Upper lobe of left lung (tissue), 6 donors: Measurements from ENCODE around the gene PRTFDC1. TPM values are rescaled to one million over a fixed set of nuclear protein-coding genes. Genes with fewer than 3 reads are reported as not detected.

ENCODE experiments used
- ATAC-seq, 2 donors: fragments of 200-7000 bp; cut with Tn5 transposase; one replicate each; pipeline ENCODE4 v1.9.1; 2022; ENCODE audit warnings: mild to moderate bottlenecking in 2 of 2, moderate library complexity in 2 of 2; ENCODE audit not compliant: low FRiP score in 2 of 2
- DNase-seq, 2 donors: peaks; one replicate each; pipeline ENCODE4 v3.0.0-alpha.2; 2019 to 2020
- H3K27ac ChIP-seq, 4 donors: fragments of 200-600 bp; sonication (generic); one replicate each; pipeline ENCODE4 v1.5.1; 2016 to 2019
- H3K27me3 ChIP-seq, 4 donors: fragments of 200-600 bp; sonication (generic); one replicate each; pipeline ENCODE4 v1.5.1; 2017 to 2019
- H3K36me3 ChIP-seq, 4 donors: fragments of 200-600 bp; sonication (generic); one replicate each; pipeline ENCODE4 v1.5.1; 2016 to 2019
- H3K4me1 ChIP-seq, 4 donors: fragments of 200-600 bp; sonication (generic); one replicate each; pipeline ENCODE4 v1.5.1; 2018 to 2019
- H3K4me3 ChIP-seq, 4 donors: fragments of 200-600 bp; sonication (generic); one replicate each; pipeline ENCODE4 v1.5.1; 2017 to 2019; ENCODE audit warnings: mild to moderate bottlenecking in 2 of 4, moderate library complexity in 1 of 4
- H3K9me3 ChIP-seq, 4 donors: fragments of 200-600 bp; sonication (generic); one replicate each; pipeline ENCODE4 v1.5.1; 2018 to 2019
- CTCF ChIP-seq, 6 experiments: fragments of 450-650 bp in 4 of 6; fragments of 200-600 bp in 2 of 6; sonication (generic) in 2 of 6; IDR thresholded peaks; one replicate each; pipeline ENCODE4 v1.5.1; 2016 to 2019; ENCODE audit warnings: antibody characterized with exemption in 6 of 6
- EP300 ChIP-seq, 4 donors: sonication (generic); formaldehyde crosslinking; IDR thresholded peaks; one replicate each; pipeline ENCODE4 v1.5.1; 2017; ENCODE audit warnings: antibody characterized with exemption in 4 of 4, control low read depth in 2 of 4
- POLR2A ChIP-seq, 4 donors: fragments of 450-650 bp; IDR thresholded peaks; one replicate each; pipeline ENCODE4 v1.5.1; 2016 to 2017; ENCODE audit warnings: antibody characterized with exemption in 4 of 4, mild to moderate bottlenecking in 2 of 4
- POLR2AphosphoS5 ChIP-seq, 2 donors: sonication (generic); formaldehyde crosslinking; IDR thresholded peaks; one replicate each; pipeline ENCODE4 v1.5.1; 2017; ENCODE audit warnings: antibody characterized with exemption in 2 of 2
- WGBS, 2 donors: methylation state at CpG; one replicate each; pipeline ENCODE4 v1.1.5; 2017 to 2018; 5-methylcytosine and 5-hydroxymethylcytosine counted together
- total RNA-seq, 6 donors: library from RNA; depleted of rRNA in 4 of 6; stranded (reverse); fragments of >200 nt in 4 of 6; gene quantifications; one replicate each; pipeline versions ENCODE4 v1.1.0 to v1.2.1, GENCODE V29; 2016 to 2021
- donor health status: DM: no; HTN: no; CAD: no; lungs with moderate emphysema.
- donor health status: DM: no; HTN: yes; CAD: no; lungs with severe emphysema.

PRTFDC1 gene
- total RNA-seq, 6 donors from 2014 or later = 0.91 to 3.9 (median 2.3) TPM

DNA sequence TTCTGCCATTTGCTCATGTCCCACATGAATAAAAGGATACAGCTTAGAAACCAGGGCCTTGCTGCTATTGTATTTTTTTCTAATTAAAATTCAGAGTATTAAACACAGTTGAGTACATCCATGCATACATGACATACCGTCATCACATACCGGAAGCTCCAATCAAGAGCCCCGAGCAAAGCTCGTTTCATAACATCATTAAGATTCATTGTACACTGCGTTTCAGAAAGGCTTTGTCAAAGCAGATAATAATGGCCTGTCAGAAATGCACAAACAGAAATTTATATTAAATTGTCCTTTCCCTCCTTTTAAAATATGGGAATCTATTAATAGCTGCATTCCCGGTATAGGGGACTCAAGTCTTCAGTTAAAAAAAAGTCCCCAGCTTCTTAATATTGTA lies 103.4 kb downstream of the PRTFDC1 start:
- Histone ChIP-seq H3K36me3 (no peaks in the 10 kb centered on the region), H3K9me3 (no peaks in the 10 kb centered on the region), H3K4me3 (peak overlapping the region in 2 of 4 donors; percentile 2 to 16), H3K4me1 (no peaks in the 10 kb centered on the region), H3K27me3 (no peaks in the 10 kb centered on the region), H3K27ac (no peak overlapping the region)
- 50 to 65% methylated on average over 6 of the region's 6 CpGs for WGBS, 2 donors
- ATAC-seq (no peak), DNase-seq (no peak)
- no peak for TF ChIP-seq EP300 (IDR thresholded peaks at IDR 0.05)
- TF ChIP-seq POLR2AphosphoS5 (IDR thresholded peaks at IDR 0.05) = no peak
- TF ChIP-seq CTCF (IDR thresholded peaks at IDR 0.05) = no peak
- TF ChIP-seq POLR2A (IDR thresholded peaks at IDR 0.05) = no peak

GRCh38 chr10:24848195-24848594 lies 104.2 kb downstream of the PRTFDC1 start:
- Histone ChIP-seq H3K36me3 (no peaks in the 10 kb centered on the region), H3K9me3 (no peaks in the 10 kb centered on the region), H3K27me3 (no peaks in the 10 kb centered on the region), H3K27ac (no peak overlapping the region), H3K4me3 (no peak overlapping the region), H3K4me1 (no peaks in the 10 kb centered on the region)
- no peak for DNase-seq
- no peak for TF ChIP-seq POLR2A (IDR thresholded peaks at IDR 0.05)
- TF ChIP-seq POLR2AphosphoS5 (IDR thresholded peaks at IDR 0.05) = no peak
- TF ChIP-seq CTCF (IDR thresholded peaks at IDR 0.05) = no peak
- no peak for TF ChIP-seq EP300 (IDR thresholded peaks at IDR 0.05)
- ATAC-seq = no peak
- WGBS, 2 donors = 61 to 64% methylated on average over 6 of the region's 6 CpGs

DNA sequence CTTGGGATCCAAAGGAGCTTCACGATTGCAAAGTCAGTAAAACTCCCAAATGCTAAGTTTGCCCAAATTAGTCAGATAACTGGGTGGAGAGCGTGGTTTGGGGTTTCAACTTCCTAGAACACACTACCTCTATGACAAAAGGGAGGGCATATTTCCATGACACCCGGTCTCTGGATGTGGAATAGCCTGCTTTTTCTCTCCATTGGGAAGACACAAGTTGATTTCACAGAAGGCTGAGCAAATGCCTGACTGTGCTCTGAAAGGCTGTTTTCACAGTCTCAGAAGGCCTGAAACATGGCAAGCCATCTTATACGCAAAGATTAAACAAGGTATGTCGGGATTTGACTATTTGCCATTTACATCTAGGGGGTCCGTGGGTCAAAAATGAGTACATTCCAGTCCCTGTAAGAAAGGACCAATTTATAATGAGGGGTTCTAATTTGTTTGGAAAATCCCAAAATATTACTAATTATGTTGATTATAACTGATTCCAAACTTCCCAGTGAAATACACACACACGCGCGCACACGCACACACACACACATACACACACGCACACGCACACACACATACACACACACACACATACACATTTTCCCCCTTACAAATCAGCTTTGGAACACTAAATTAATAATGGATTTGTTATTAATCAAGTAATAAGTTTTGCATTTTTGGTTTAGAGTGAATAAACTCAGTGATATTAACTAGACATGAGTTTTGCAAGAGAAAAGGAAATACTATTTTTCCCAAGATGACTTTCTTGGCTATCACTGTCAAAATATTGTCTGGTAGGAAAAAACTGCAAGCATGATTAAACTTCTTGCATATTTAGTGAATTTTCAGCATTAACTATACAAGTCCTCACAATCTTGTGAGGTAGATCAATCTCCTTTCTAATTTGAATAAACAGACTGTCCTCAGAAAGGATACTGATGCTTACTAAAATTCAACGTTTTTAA lies 105.0 kb downstream of the PRTFDC1 start:
- Histone ChIP-seq H3K4me1 (no peaks in the 10 kb centered on the region), H3K36me3 (no peaks in the 10 kb centered on the region), H3K27ac (no peak overlapping the region), H3K9me3 (no peaks in the 10 kb centered on the region), H3K27me3 (no peaks in the 10 kb centered on the region), H3K4me3 (no peak overlapping the region)
- 92 to 93% methylated on average over 13 of the region's 13 CpGs for WGBS, 2 donors
- DNase-seq = no peak
- no peak for TF ChIP-seq POLR2AphosphoS5 (IDR thresholded peaks at IDR 0.05)
- no peak for TF ChIP-seq CTCF (IDR thresholded peaks at IDR 0.05)
- no peak for TF ChIP-seq POLR2A (IDR thresholded peaks at IDR 0.05)
- TF ChIP-seq EP300 (IDR thresholded peaks at IDR 0.05) = no peak
- no peak for ATAC-seq

DNA sequence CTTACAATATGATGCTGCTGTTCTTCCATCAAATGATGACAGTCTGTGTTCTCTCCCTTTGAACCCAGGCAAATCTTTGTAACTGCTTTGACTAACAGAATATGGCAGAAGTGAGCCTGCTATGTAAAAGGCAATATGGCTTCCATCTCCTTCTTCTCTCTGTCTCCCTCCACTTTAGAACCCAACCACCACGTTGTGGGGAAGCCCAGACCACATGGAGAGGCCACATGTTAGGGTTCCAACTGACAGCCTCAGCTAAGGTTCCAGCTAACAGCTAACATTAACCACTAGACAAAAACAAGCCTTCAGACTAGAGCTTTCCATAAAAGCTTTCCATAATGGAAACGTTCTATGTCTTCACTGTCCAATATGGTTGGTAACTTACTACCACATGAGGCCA lies 107.7 kb downstream of the PRTFDC1 start:
- 85 to 86% methylated on average over 2 of the region's 2 CpGs for WGBS, 2 donors

More for the DNA sequence above, 107.7 kb downstream of the PRTFDC1 start:
- H3K9me3 ChIP-seq = no peaks in the 10 kb centered on the region
- H3K27me3 ChIP-seq = no peaks in the 10 kb centered on the region
- TF ChIP-seq EP300 (IDR thresholded peaks at IDR 0.05) (no peak), CTCF (IDR thresholded peaks at IDR 0.05) (no peak), POLR2A (IDR thresholded peaks at IDR 0.05) (no peak), POLR2AphosphoS5 (IDR thresholded peaks at IDR 0.05) (no peak)
- DNase-seq (no peak), ATAC-seq (no peak)
- no peaks in the 10 kb centered on the region for H3K36me3 ChIP-seq
- H3K4me3 ChIP-seq = no peak overlapping the region
- no peaks in the 10 kb centered on the region for H3K4me1 ChIP-seq
- no peak overlapping the region for H3K27ac ChIP-seq
